GM04504 (cell line): ENCODE data around the gene FMO5.
"Not testable (repeated sequence)": the region's sequence is repeated elsewhere in the genome, so short reads cannot be mapped to it uniquely, and the experiment has no call there.

Experiments used
- DNase-seq: peaks from one replicate; pipeline ENCODE4 v3.0.0-alpha.2; 2012; ENCODE audit warnings: low read depth

FMO5 gene

GRCh38 chr1:147207192-147207591 is 17.9 kb downstream of the FMO5 start:
- DNase-seq: no peak

GRCh38 chr1:147204080-147204479 is 21.1 kb downstream of the FMO5 start:
- no peak for DNase-seq

DNA sequence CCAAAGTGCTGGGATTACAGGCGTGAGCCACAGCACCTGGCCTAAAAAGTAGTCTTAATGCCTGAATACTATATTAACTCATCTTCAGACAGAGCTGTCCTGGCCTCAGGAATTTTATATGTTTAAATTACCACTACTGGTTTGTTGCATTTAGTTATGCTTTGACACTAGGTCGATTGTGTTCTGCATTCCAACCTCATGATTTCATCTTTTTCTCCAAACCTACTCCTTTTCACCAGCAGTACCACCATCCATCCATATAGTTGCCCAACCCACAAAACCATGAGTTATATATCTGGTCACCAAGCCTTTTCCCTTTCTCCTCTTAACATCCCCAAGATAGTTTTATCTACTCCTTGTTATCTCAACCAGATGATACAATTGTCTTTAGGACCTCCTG is 22.6 kb downstream of the FMO5 start:
- DNase-seq: no peak

DNA sequence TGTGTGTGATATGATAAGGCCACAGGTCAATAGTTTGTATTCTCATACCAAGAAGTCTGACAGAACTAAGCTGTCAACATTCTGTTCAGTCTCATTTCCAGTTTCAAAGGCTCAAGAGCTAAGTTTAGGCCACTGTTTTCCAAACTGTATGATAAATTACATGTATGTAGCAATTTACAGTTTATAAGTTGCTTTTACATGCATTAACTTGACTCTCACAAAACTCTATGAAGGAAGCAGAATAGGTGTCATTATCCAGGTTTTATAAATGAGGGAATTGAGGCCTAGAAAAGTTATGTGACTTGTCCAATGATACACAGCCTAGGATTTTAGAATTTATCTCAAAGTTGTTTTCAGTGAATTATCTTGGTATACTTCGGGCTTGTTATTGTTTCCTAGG is 23.4 kb downstream of the FMO5 start:
- no peak for DNase-seq

GRCh38 chr1:147201276-147201675 is 23.9 kb downstream of the FMO5 start:
- no peak for DNase-seq

GRCh38 chr1:147197324-147197723 is 27.8 kb downstream of the FMO5 start:
- DNase-seq: not testable (repeated sequence)

DNA sequence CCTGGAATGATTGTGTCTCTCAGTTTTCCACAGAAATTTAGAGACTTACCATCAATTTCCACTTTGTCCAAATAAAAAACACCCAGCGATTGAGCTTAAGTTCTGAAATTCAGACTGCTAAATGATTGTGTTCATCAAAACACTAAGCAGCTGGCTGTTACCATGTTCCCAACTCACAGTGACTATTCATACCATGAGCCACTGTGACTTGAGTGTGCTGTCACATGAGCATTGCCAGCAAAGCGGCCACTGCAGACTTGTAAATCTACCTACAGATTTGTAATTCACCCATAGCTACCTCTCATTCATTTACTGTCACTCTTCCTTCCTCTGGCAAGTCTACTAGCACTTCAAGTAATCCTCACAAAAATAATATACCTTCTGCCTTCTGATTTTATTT is 35.6 kb downstream of the FMO5 start:
- DNase-seq: no peak

- no peak for DNase-seq
These were observed 39.7 kb downstream of the FMO5 start for GRCh38 chr1:147185432-147185831.

DNA sequence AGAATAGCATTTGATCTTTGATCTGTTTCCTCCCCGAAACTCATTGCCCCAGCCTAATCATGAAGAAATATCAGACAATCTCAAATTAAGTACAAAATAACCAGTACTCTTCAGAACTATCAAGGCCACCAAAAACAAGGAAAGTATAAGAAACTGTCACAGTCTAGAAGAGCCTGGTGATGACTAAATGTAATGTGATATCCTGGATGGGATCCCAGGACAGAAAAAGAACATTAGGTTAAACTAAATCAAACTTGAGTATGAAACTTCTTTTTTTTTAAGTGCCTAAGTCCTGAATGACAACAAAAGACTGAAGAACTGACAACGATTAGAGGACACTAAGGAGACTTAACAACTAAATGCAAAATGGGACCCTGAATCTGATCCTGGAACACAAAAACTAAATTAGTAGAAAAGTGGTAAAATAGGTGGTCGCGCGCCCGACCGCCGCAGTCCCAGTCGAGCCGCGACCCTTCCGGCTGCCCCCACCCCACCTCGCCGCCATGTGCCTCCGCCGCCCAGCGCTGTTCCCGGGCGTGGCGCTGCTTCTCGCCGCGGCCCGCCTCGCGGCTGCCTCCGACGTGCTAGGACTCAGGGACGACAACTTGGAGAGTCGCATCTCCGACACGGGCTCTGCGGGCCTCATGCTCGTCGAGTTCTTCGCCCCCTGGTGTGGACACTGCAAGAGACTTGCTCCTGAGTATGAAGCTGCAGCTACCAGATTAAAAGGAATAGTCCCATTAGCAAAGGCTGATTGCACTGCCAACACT is 47.3 kb downstream of the FMO5 start:
- no peak for DNase-seq

- peak; percentile 90 for DNase-seq
These were observed 52.7 kb downstream of the FMO5 start, which contains the start of gene PRKAB2 for GRCh38 chr1:147172168-147173016. PRKAB2 (minus strand) TSS chr1:147172470; CDS start chr1:147172144, 326 bp downstream.

GRCh38 chr1:147171399-147172167 is 53.6 kb downstream of the FMO5 start:
- DNase-seq: no peak

GRCh38 chr1:147169840-147170674 is 55.1 kb downstream of the FMO5 start:
- no peak for DNase-seq

DNA sequence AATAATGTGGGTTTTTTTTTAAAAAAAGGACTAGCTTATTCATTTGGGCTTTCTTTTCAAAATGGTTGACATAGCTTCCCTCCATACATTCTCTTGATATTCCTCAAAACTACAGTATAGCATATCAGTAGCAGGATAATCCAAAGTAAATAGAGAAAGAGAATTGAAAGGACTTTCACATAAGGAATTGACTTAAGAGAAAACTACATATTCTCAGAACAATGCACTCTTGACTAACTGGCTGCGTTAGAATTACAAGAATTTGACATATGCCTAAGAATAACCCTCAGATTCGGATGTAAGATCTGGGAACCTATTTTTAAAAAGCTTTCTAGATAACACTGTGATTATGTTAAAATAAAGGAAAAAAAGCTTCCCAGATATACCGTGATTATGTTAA is 56.0 kb downstream of the FMO5 start:
- DNase-seq: no peak

DNA sequence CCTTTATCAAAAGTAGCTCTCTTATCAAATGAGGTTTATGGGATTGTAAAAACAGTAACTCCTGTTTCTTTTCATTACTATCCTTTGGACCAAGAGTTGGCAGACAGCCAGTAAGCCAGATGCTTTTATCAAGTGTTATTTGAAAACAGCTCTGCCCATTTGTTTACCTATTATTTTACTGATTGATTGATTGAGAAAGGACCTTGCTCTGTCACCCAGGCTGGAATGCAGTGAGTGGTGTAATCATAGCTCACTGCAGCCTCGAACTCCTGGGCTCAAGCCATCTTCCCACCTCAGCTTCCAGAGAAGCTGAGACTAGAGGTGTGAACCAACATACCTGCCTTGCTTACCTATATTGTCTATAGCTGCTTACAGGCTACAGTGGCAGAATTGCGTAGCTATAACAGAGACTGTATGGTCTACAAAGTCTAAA is 56.5 kb downstream of the FMO5 start:
- DNase-seq: no peak

DNA sequence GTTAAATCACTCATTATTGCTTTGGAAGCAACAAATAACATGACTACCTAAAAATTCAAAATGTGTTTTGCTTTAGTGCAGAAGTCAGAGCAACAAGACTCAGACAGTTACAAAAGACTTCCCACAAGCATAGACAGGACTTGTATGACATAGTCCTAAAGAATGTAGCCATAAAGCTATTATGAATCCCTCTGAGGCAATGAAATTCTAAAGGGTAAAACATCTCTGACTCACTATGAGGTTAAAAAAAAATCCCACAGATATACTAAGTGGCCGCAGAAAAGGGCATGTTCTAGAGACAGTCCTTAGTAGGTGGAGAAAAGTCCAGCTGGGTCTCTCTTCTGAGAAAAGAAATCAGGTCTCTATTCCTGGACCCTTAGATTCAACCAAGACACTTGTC is 57.8 kb downstream of the FMO5 start:
- DNase-seq: peak; percentile 84

- DNase-seq: no peak
These were observed 62.1 kb downstream of the FMO5 start for GRCh38 chr1:147163019-147163418.

DNA sequence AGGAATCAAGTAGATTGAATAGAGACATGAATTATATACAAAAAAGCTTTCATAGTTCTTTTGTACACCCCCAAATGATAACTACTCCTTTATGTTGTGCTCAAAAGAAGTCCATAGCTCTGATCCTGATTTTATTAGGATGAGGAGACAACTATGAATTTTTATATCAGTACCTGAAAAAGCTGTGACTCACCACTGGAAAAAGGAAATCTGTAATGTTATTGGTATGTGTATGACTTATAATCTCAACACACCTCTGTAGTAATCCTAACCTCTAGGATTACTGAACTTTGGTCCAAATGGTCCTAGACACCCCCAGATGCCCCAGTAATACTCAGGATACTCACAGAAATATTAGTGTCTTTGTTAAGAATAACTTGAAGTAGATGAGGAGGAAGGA is 63.0 kb downstream of the FMO5 start:
- DNase-seq: no peak

- DNase-seq: not testable (repeated sequence)
These were observed 68.0 kb downstream of the FMO5 start for GRCh38 chr1:147157116-147157515.

- DNase-seq: no peak
These were observed 68.5 kb downstream of the FMO5 start for GRCh38 chr1:147156642-147157041.

- no peak for DNase-seq
These were observed 72.4 kb downstream of the FMO5 start for GRCh38 chr1:147152772-147153171.

- no peak for DNase-seq
These were observed 73.9 kb downstream of the FMO5 start for GRCh38 chr1:147151244-147151643.

- no peak for DNase-seq
These were observed 82.3 kb downstream of the FMO5 start for GRCh38 chr1:147142886-147143285.
